HCT116 (cell line): ENCODE data around the gene FNDC3B. TPM values are rescaled to one million over a fixed set of nuclear protein-coding genes. Genes with fewer than 3 reads are reported as not detected.
"Not testable (repeated sequence)": the region's sequence is repeated elsewhere in the genome, so short reads cannot be mapped to it uniquely, and the experiment has no call there.

Source experiments
- ATAC-seq: fragments of 200-7000 bp; cut with Tn5 transposase; 2 replicates; pipeline ENCODE4 v1.9.1; 2020; ENCODE audit warnings: mild to moderate bottlenecking, moderate library complexity
- BruUV-seq: library from RNA; stranded (reverse); fragments of 400-500 nt; replicated peaks from 2 replicates; lab custom pipeline; 2021; lab: Mats Ljungman, UMichigan
- CTCF ChIA-PET: fragments of 300-600 bp; sonication (Branson Sonifier 250); formaldehyde crosslinking; loops from one replicate; lab custom pipeline; 2021; ENCODE audit warnings: antibody characterized with exemption; lab: Charles Lee
- POLR2A ChIA-PET: fragments of 300-600, 350-600 bp; sonication (Branson Sonifier 250); formaldehyde crosslinking; loops from one replicate; lab custom pipeline; 2021; ENCODE audit warnings: antibody characterized with exemption; lab: Charles Lee
- RAD21 ChIA-PET, 2 experiments: fragments of 300-600 bp; sonication (Branson Sonifier 250); formaldehyde crosslinking; loops; one replicate each; lab custom pipeline; 2023; ENCODE audit warnings: low total read pairs in 2 of 2; ENCODE audit not compliant: uncharacterized antibody in 2 of 2, unreplicated experiment in 2 of 2, low non-redundant PET in 1 of 2; lab: Charles Lee
- DNase-seq: peaks from one replicate; pipeline ENCODE4 v3.0.0-alpha.2; 2010; ENCODE audit warnings: low read depth, low spot score
- H2AFZ ChIP-seq: fragments of 200-600 bp; shearing (Covaris generic), sonication (generic); 2 replicates; pipeline ENCODE4 v1.6.1; 2017; ENCODE audit warnings: low read depth, mixed run types, mixed read lengths, antibody characterized with exemption, low read length; ENCODE audit not compliant: poor library complexity, severe bottlenecking
- H3K27ac ChIP-seq: 2 replicates; pipeline ENCODE4 v1.5.1; 2012; ENCODE audit warnings: low read depth, low read length
- H3K27me3 ChIP-seq: fragments of 200-600 bp; sonication (generic); 2 replicates; pipeline ENCODE4 v1.6.1; 2016; ENCODE audit warnings: mixed run types, low read length, mixed read lengths; ENCODE audit not compliant: insufficient read depth
- H3K36me3 ChIP-seq, 2 experiments: fragments of 200-500 bp in 1 of 2; fragments of 200-600 bp in 1 of 2; sonication (Bioruptor generic) in 1 of 2; sonication (generic) in 1 of 2; 2 replicates each; pipeline versions ENCODE4 v1.5.1 to v1.6.1; 2014 to 2016; ENCODE audit warnings: low read length in 2 of 2, inconsistent platforms in 1 of 2, mixed read lengths in 1 of 2, mixed run types in 1 of 2; ENCODE audit not compliant: insufficient read depth in 2 of 2, control insufficient read depth in 1 of 2
- H3K4me1 ChIP-seq, 2 experiments: fragments of 200-600 bp in 1 of 2; sonication (generic) in 1 of 2; 2 replicates each; pipeline versions ENCODE4 v1.5.1 to v1.6.1; 2012 to 2017; ENCODE audit warnings: low read length in 2 of 2, inconsistent platforms in 1 of 2, mild to moderate bottlenecking in 1 of 2, mixed read lengths in 1 of 2, mixed run types in 1 of 2, moderate library complexity in 1 of 2; ENCODE audit not compliant: insufficient read depth in 2 of 2, control insufficient read depth in 1 of 2
- H3K4me2 ChIP-seq: fragments of 200-600 bp; sonication (generic); 2 replicates; pipeline ENCODE4 v1.6.1; 2017; ENCODE audit warnings: mixed run types, low read length, mixed read lengths
- H3K4me3 ChIP-seq, 2 experiments: fragments of 200-600 bp in 1 of 2; sonication (generic) in 1 of 2; replicated peaks in 1 of 2; 2 replicates each; pipeline ENCODE4 v1.5.1; 2011 to 2016; ENCODE audit warnings: low read length in 2 of 2, control low read depth in 1 of 2, low read depth in 1 of 2, mild to moderate bottlenecking in 1 of 2, mixed read lengths in 1 of 2, mixed run types in 1 of 2
- H3K79me2 ChIP-seq: fragments of 200-600 bp; sonication (generic); 2 replicates; pipeline ENCODE4 v1.6.1; 2017; ENCODE audit warnings: mild to moderate bottlenecking, mixed run types, low read length, moderate library complexity, mixed read lengths; ENCODE audit not compliant: insufficient read depth
- H3K9ac ChIP-seq: fragments of 200-600 bp; sonication (generic); 2 replicates; pipeline ENCODE4 v1.6.1; 2016; ENCODE audit warnings: low read length, mixed read lengths
- H3K9me2 ChIP-seq: fragments of 200-600 bp; sonication (generic), shearing (Covaris generic); 2 replicates; pipeline ENCODE4 v1.6.1; 2017; ENCODE audit warnings: mixed run types, mild to moderate bottlenecking, moderate library complexity; ENCODE audit not compliant: insufficient read depth
- H3K9me3 ChIP-seq, 2 experiments: fragments of 200-500 bp in 1 of 2; fragments of 200-600 bp in 1 of 2; sonication (Bioruptor generic) in 1 of 2; sonication (generic) in 1 of 2; 2 replicates each; pipeline ENCODE4 v1.6.1; 2014 to 2017; ENCODE audit warnings: low read length in 2 of 2, mixed read lengths in 2 of 2, inconsistent platforms in 1 of 2, low read depth in 1 of 2, mild to moderate bottlenecking in 1 of 2, mixed run types in 1 of 2, moderate library complexity in 1 of 2; ENCODE audit not compliant: control insufficient read depth in 1 of 2, insufficient read depth in 1 of 2
- H4K20me1 ChIP-seq: fragments of 200-600 bp; sonication (generic), shearing (Covaris generic); 2 replicates; pipeline ENCODE4 v1.6.1; 2017; ENCODE audit warnings: mixed run types, mild to moderate bottlenecking, moderate library complexity; ENCODE audit not compliant: insufficient read depth
- CEBPB ChIP-seq: IDR thresholded peaks from 2 replicates; pipeline ENCODE4 v1.6.1; 2012; ENCODE audit warnings: low read depth
- EZH2phosphoT487 ChIP-seq: fragments of 200-600 bp; IDR thresholded peaks from 2 replicates; pipeline ENCODE4 v1.6.1; 2018; ENCODE audit warnings: antibody characterized with exemption, borderline replicate concordance
- MAX ChIP-seq: IDR thresholded peaks from 2 replicates; pipeline ENCODE4 v1.6.1; 2012
- SRF ChIP-seq: IDR thresholded peaks from 2 replicates; pipeline ENCODE4 v1.6.1; 2012; ENCODE audit warnings: low read depth
- TCF7L2 ChIP-seq: IDR thresholded peaks from 2 replicates; pipeline ENCODE4 v1.7.0; 2011; ENCODE audit warnings: borderline replicate concordance, inconsistent platforms; ENCODE audit not compliant: insufficient read depth, insufficient read length; ENCODE audit errors: extremely low read depth
- YY1 ChIP-seq: IDR thresholded peaks from 2 replicates; pipeline ENCODE4 v1.6.1; 2011; ENCODE audit warnings: low read length, low read depth, moderate library complexity, mild to moderate bottlenecking; ENCODE audit not compliant: insufficient replicate concordance; ENCODE audit errors: extremely low read depth
- ZNF274 ChIP-seq: fragments of 200-500 bp; sonication (Bioruptor generic); IDR thresholded peaks from 2 replicates; pipeline ENCODE4 v1.6.1; 2014; ENCODE audit warnings: mild to moderate bottlenecking, low read depth, low read length, inconsistent platforms
- intact Hi-C: fragments of 100-400 bp; cut with micrococcal nuclease; formaldehyde crosslinking; loops from 2 replicates; pipeline ENCODE4 v1.10.0; 2022
- total RNA-seq: library from RNA; stranded (reverse); gene quantifications from one replicate; pipeline ENCODE4 v1.2.1, GENCODE V29; 2021; ENCODE audit not compliant: unreplicated experiment
- TF ChIP-seq, protein P1 (sequence below): IDR thresholded peaks from 2 replicates; pipeline ENCODE4 v1.6.1; 2011; ENCODE audit warnings: mild to moderate bottlenecking, low read length, moderate library complexity; ENCODE audit not compliant: insufficient replicate concordance; ENCODE audit errors: extremely low read depth
- TF ChIP-seq, protein P2 (sequence below): IDR thresholded peaks from 2 replicates; pipeline ENCODE4 v1.6.1; 2012

FNDC3B gene
- total RNA-seq, 1 experiment from 2014 or later = 45.7 TPM

DNA sequence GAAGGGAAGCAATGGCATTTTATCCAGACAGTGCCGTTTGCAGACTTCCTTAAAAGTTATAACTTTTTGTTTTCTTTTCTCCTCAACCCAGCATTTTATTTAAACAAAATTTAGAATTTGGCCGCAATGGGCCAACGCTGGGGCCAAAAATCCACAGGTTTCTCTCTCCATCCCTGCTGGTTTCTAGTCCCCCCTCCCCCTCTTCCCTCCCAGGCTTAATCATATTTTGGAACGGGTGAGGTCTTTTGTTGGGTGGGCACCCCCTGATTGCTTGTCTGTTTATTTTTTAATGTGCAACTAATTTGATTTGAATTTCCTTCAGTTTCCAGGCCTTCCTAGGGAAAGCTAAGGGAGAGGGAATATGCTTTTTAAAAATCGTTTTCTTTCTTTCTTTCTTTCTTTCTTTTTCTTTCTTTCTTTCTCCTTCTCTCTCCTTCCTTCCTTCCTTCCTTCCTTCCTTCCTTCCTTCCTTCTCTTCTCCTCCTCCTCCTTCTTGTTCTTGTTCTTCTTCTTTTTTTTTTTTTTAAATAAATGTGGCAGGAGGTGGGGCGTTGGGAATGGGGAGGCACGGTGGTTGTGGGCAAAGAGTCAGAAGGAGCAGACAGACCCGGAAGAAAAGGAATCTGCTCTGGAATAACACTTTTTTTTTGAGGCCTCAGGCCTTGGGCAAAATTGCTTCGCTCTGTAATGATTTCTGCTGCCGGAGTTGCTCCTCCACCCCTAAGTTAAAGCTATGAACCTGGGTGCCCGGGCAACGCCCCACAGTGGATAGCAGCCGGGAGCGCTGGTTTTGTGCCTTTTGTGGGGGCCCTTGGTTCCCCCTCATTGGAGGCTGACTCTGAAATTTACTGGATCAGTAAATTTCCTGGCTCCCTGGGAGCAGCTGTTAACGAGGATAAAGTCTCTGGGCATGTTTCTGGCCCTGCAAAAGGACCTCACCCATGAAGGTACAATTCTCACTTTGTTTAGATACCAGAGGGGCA, 1.9 kb downstream of the FNDC3B start (continued):
- TF ChIP-seq, protein P1, sequence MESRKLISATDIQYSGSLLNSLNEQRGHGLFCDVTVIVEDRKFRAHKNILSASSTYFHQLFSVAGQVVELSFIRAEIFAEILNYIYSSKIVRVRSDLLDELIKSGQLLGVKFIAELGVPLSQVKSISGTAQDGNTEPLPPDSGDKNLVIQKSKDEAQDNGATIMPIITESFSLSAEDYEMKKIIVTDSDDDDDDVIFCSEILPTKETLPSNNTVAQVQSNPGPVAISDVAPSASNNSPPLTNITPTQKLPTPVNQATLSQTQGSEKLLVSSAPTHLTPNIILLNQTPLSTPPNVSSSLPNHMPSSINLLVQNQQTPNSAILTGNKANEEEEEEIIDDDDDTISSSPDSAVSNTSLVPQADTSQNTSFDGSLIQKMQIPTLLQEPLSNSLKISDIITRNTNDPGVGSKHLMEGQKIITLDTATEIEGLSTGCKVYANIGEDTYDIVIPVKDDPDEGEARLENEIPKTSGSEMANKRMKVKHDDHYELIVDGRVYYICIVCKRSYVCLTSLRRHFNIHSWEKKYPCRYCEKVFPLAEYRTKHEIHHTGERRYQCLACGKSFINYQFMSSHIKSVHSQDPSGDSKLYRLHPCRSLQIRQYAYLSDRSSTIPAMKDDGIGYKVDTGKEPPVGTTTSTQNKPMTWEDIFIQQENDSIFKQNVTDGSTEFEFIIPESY = no peak

DNA sequence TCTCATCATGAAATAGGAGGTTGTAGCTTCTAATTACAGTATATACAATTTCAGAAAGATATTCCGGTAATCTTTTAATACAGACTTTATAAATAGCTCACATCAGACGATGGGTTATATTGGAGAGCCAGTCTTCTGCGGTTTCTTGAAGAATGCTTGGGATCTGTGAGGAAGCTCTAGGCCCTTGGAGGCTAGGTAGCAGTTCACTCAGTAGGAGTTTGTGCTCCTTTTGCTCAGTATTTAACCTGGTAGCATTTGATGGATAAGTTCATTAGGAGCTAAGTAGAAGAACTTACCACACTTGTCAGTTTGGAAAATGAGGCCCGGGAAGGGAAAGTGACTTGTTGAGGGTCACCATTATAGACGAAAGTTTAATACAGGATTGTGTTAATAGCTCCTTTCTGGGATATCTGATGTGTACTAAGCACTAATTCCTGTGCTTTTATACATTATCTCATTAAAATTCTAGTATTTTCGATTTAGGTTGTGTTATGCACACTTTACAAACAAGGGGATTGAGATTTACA, 2.8 kb downstream of the FNDC3B start:
- H3K9me2 ChIP-seq = no peaks in the 10 kb centered on the region
- no peak overlapping the region for H3K4me3 ChIP-seq
- no peaks in the 10 kb centered on the region for H3K27me3 ChIP-seq
- no peak for ATAC-seq
- H2AFZ ChIP-seq = no peak overlapping the region
- ChIA-PET RAD21 (no interaction called here), CTCF (interaction anchor here (1.3 kb wide), 1 partner anchor 290 kb away, joined by 4 read pairs; no protein-coding TSS in a partner anchor), POLR2A (interaction anchor here (1.7 kb wide), 1 partner anchor 111 kb away, joined by 5 read pairs; no protein-coding TSS in a partner anchor)
- H3K36me3 ChIP-seq = no peaks in the 10 kb centered on the region
- no peak overlapping the region for H3K4me2 ChIP-seq
- H4K20me1 ChIP-seq = no peaks in the 10 kb centered on the region; the same call in 1 of the 2 replicates
- H3K27ac ChIP-seq = no peak overlapping the region
- peaks cover 8 to 24% of the 10 kb centered on the region in 2 experiments for H3K4me1 ChIP-seq
- DNase-seq = no peak
- H3K9ac ChIP-seq = no peak overlapping the region
- intact Hi-C loops = no loop called here
- peaks cover 72% of the 10 kb centered on the region for H3K79me2 ChIP-seq
- TF ChIP-seq TCF7L2 (no peak), SRF (no peak), EZH2phosphoT487 (no peak), CEBPB (no peak), ZNF274 (no peak), YY1 (no peak), MAX (no peak)
- TF ChIP-seq, protein P2, sequence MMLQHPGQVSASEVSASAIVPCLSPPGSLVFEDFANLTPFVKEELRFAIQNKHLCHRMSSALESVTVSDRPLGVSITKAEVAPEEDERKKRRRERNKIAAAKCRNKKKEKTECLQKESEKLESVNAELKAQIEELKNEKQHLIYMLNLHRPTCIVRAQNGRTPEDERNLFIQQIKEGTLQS = no peak
- TF ChIP-seq, all 23 proteins: peak for 0
- H3K9me3 ChIP-seq = no peaks in the 10 kb centered on the region
- no TSS peak for BruUV-seq

DNA sequence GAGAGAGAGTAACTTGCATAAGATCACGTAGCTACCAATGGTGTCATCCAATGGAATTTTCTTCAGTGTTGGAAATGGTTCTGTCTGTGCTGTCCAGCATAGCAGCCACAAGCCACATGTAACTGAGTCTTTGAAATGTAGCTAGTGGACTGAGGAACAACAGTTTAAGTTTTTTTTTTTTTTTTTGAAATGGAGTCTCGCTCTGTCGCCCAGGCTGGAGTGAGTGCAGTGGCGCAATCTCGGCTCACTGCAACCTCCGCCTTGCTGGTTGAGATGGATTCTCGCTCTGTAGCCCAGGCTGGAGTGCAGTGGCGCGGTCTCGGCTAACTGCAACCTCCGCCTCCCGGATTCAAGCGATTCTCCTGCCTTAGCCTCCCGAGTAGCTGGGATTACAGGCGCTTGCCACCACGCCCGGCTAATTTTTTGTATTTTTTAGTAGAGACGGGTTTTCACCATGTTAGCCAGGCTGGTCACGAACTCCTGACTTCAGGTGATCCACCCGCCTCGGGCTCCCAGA, 3.3 kb downstream of the FNDC3B start:
- H3K36me3 ChIP-seq, H3K4me2 ChIP-seq, H3K27ac ChIP-seq, H3K9me3 ChIP-seq, H3K9me2 ChIP-seq, intact Hi-C loops, RAD21 ChIA-PET, H4K20me1 ChIP-seq, H3K9ac ChIP-seq, ATAC-seq, DNase-seq, H3K4me3 ChIP-seq, H2AFZ ChIP-seq, BruUV-seq, H3K27me3 ChIP-seq: not testable (repeated sequence)
- Histone ChIP-seq H3K4me1 (peaks cover 8 to 24% of the 10 kb centered on the region in 2 experiments), H3K79me2 (peaks cover 78% of the 10 kb centered on the region)
- POLR2A ChIA-PET = interaction anchor here (1.7 kb wide), 1 partner anchor 110 kb away, joined by 5 read pairs; no protein-coding TSS in a partner anchor
- CTCF ChIA-PET = interaction anchor here (1.3 kb wide), 1 partner anchor 290 kb away, joined by 4 read pairs; no protein-coding TSS in a partner anchor
